ENCODE results near the gene RAE1. TPM values are rescaled to one million over a fixed set of nuclear protein-coding genes. Genes with fewer than 3 reads are reported as not detected.

Gene RAE1
- total RNA-seq, 1 experiment from 2014 or later = 31.3 TPM

DNA sequence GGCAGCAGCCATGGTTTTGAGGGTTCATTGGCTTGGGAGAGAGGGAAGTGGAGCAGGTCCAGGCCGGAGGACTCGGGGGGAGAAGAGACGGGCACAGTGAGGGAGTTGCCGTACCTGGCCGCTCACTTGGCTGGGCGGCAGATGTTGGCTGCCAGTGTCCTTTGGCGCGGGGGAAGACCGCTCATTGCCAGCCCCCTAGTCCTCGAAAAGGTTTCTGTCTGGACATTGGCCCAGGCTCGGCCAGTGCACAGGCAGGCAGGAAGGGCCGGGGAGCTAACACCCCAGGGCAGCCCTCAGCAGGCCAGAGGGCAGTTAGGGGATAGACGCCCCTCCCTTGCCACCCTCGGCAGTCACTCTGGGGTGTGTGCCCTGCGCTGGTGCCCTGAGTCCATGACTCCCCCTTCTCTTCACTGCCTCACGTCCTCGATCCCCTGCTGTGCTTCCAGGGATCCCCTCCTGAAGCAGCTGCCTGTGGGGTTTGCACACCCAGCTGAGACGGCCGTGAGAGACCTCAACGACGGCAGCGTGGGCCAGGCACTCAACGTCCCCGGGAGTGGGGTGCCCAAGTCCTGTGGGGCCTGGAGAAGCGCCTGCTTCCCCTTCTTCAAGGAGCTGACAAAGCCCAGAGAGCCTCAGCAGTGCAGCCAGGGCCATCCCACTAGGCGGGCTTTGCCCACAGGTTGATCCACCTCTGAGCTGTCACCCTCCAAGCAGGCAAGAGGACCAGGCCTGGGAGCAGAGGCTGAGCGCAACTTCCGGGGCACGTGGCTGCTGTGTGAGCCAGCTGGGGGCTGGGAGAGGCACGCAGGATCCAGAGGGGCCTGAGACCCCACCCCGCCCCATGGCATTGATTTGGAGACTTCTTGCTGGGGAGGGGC lies 60.6 kb downstream of the RAE1 start:
- 0 out of 2 replicates have a peak, but pooled peaks cover 4% of the 10 kb centered on the region for H3K4me1 Mint-ChIP-seq
- CTCF ChIA-PET = interaction anchor here (1.0 to 1.5 kb wide), 4 partner anchors 14 to 58 kb away, joined by 3 to 4 read pairs (median 3); no protein-coding TSS in a partner anchor
- H3K9me3 Mint-ChIP-seq = no peaks in the 10 kb centered on the region
- DNase-seq (ENCODE audit: low spot score) (no peak), ATAC-seq (no peak)
- no peak overlapping the region for H3K27ac Mint-ChIP-seq
- no peaks in the 10 kb centered on the region for H3K27me3 Mint-ChIP-seq (ENCODE audit: low read depth)
- TF ChIP-seq ZNF423 (CRISPR knock-in tag; IDR thresholded peaks at IDR 0.05) = no peak
- TF ChIP-seq, protein P1, sequence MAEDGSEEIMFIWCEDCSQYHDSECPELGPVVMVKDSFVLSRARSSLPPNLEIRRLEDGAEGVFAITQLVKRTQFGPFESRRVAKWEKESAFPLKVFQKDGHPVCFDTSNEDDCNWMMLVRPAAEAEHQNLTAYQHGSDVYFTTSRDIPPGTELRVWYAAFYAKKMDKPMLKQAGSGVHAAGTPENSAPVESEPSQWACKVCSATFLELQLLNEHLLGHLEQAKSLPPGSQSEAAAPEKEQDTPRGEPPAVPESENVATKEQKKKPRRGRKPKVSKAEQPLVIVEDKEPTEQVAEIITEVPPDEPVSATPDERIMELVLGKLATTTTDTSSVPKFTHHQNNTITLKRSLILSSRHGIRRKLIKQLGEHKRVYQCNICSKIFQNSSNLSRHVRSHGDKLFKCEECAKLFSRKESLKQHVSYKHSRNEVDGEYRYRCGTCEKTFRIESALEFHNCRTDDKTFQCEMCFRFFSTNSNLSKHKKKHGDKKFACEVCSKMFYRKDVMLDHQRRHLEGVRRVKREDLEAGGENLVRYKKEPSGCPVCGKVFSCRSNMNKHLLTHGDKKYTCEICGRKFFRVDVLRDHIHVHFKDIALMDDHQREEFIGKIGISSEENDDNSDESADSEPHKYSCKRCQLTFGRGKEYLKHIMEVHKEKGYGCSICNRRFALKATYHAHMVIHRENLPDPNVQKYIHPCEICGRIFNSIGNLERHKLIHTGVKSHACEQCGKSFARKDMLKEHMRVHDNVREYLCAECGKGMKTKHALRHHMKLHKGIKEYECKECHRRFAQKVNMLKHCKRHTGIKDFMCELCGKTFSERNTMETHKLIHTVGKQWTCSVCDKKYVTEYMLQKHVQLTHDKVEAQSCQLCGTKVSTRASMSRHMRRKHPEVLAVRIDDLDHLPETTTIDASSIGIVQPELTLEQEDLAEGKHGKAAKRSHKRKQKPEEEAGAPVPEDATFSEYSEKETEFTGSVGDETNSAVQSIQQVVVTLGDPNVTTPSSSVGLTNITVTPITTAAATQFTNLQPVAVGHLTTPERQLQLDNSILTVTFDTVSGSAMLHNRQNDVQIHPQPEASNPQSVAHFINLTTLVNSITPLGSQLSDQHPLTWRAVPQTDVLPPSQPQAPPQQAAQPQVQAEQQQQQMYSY (CRISPR knock-in tag; IDR thresholded peaks at IDR 0.05) = no peak
- TF ChIP-seq TEAD4 (CRISPR knock-in tag; IDR thresholded peaks at IDR 0.05) = no peak
- TF ChIP-seq, protein P2, sequence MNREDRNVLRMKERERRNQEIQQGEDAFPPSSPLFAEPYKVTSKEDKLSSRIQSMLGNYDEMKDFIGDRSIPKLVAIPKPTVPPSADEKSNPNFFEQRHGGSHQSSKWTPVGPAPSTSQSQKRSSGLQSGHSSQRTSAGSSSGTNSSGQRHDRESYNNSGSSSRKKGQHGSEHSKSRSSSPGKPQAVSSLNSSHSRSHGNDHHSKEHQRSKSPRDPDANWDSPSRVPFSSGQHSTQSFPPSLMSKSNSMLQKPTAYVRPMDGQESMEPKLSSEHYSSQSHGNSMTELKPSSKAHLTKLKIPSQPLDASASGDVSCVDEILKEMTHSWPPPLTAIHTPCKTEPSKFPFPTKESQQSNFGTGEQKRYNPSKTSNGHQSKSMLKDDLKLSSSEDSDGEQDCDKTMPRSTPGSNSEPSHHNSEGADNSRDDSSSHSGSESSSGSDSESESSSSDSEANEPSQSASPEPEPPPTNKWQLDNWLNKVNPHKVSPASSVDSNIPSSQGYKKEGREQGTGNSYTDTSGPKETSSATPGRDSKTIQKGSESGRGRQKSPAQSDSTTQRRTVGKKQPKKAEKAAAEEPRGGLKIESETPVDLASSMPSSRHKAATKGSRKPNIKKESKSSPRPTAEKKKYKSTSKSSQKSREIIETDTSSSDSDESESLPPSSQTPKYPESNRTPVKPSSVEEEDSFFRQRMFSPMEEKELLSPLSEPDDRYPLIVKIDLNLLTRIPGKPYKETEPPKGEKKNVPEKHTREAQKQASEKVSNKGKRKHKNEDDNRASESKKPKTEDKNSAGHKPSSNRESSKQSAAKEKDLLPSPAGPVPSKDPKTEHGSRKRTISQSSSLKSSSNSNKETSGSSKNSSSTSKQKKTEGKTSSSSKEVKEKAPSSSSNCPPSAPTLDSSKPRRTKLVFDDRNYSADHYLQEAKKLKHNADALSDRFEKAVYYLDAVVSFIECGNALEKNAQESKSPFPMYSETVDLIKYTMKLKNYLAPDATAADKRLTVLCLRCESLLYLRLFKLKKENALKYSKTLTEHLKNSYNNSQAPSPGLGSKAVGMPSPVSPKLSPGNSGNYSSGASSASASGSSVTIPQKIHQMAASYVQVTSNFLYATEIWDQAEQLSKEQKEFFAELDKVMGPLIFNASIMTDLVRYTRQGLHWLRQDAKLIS (CRISPR knock-in tag; IDR thresholded peaks at IDR 0.05; ENCODE audit: borderline replicate concordance) = no peak
- TF ChIP-seq ZNF263 (CRISPR knock-in tag; IDR thresholded peaks at IDR 0.05; ENCODE audit: low read depth) = no peak
- TF ChIP-seq HMGA2 (CRISPR knock-in tag; IDR thresholded peaks at IDR 0.05) = no peak
- no peak for TF ChIP-seq NFYB (CRISPR knock-in tag; conservative IDR thresholded peaks at IDR 0.05; ENCODE audit: low read depth)
- no peak for TF ChIP-seq GABPB1 (CRISPR knock-in tag; IDR thresholded peaks at IDR 0.05)
- H3K36me3 Mint-ChIP-seq = peaks cover 13% of the 10 kb centered on the region
- POLR2A ChIA-PET = interaction anchor here (0.8 kb wide), 1 partner anchor 13 kb away, joined by 3 read pairs; no protein-coding TSS in a partner anchor
- no peak overlapping the region for H3K4me3 Mint-ChIP-seq

- CTCF ChIA-PET = interaction anchor here (1.0 to 1.8 kb wide), 5 partner anchors 13 to 57 kb away, joined by 3 to 8 read pairs (median 3); no protein-coding TSS in a partner anchor
- POLR2A ChIA-PET = interaction anchor here (0.5 to 0.8 kb wide), 2 partner anchors 12 to 253 kb away, joined by 3 to 7 read pairs; no protein-coding TSS in a partner anchor
- TF ChIP-seq ZNF416 (CRISPR knock-in tag; IDR thresholded peaks at IDR 0.05) (no peak), ATF6 (CRISPR knock-in tag; IDR thresholded peaks at IDR 0.05) (no peak), ATF1 (CRISPR knock-in tag; IDR thresholded peaks at IDR 0.05) (no peak), HMGA2 (CRISPR knock-in tag; IDR thresholded peaks at IDR 0.05) (no peak), ZNF512 (CRISPR knock-in tag; IDR thresholded peaks at IDR 0.05; ENCODE audit: borderline replicate concordance) (no peak), EMX1 (CRISPR knock-in tag; IDR thresholded peaks at IDR 0.05) (no peak), ZBTB21 (CRISPR knock-in tag; IDR thresholded peaks at IDR 0.05; ENCODE audit: borderline replicate concordance) (no peak), NR1H2 (CRISPR knock-in tag; IDR thresholded peaks at IDR 0.05) (no peak), CREM (CRISPR knock-in tag; IDR thresholded peaks at IDR 0.05) (no peak)
- TF ChIP-seq, protein P3, sequence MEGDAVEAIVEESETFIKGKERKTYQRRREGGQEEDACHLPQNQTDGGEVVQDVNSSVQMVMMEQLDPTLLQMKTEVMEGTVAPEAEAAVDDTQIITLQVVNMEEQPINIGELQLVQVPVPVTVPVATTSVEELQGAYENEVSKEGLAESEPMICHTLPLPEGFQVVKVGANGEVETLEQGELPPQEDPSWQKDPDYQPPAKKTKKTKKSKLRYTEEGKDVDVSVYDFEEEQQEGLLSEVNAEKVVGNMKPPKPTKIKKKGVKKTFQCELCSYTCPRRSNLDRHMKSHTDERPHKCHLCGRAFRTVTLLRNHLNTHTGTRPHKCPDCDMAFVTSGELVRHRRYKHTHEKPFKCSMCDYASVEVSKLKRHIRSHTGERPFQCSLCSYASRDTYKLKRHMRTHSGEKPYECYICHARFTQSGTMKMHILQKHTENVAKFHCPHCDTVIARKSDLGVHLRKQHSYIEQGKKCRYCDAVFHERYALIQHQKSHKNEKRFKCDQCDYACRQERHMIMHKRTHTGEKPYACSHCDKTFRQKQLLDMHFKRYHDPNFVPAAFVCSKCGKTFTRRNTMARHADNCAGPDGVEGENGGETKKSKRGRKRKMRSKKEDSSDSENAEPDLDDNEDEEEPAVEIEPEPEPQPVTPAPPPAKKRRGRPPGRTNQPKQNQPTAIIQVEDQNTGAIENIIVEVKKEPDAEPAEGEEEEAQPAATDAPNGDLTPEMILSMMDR (IDR thresholded peaks at IDR 0.05) = no peak
- TF ChIP-seq, protein P4, sequence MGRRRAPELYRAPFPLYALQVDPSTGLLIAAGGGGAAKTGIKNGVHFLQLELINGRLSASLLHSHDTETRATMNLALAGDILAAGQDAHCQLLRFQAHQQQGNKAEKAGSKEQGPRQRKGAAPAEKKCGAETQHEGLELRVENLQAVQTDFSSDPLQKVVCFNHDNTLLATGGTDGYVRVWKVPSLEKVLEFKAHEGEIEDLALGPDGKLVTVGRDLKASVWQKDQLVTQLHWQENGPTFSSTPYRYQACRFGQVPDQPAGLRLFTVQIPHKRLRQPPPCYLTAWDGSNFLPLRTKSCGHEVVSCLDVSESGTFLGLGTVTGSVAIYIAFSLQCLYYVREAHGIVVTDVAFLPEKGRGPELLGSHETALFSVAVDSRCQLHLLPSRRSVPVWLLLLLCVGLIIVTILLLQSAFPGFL (CRISPR knock-in tag; IDR thresholded peaks at IDR 0.05; ENCODE audit: borderline replicate concordance) = no peak
- Mint-ChIP-seq H3K27me3 (ENCODE audit: low read depth) (no peaks in the 10 kb centered on the region), H3K4me3 (no peak overlapping the region), H3K9me3 (no peaks in the 10 kb centered on the region), H3K4me1 (0 out of 2 replicates have a peak, but pooled peaks cover 4% of the 10 kb centered on the region), H3K27ac (no peak overlapping the region; the same call in 1 of the 2 replicates), H3K36me3 (peaks cover 9% of the 10 kb centered on the region)
- no peak for DNase-seq (ENCODE audit: low spot score)
- no peak for ATAC-seq
These were observed 61.4 kb downstream of the RAE1 start for GRCh38 chr20:57412347-57413029.

Data from WTC11 (cell line).